Prostate gland (tissue), 2 donors: ENCODE measurements around the gene EXTL2. TPM values are rescaled to one million over a fixed set of nuclear protein-coding genes. Genes with fewer than 3 reads are reported as not detected.

Experiments used
- DNase-seq: peaks from one replicate; pipeline ENCODE4 v3.0.0-alpha.2; 2019; ENCODE audit warnings: low spot score
- H3K27ac ChIP-seq, 2 donors: fragments of 200-600 bp; sonication (generic); 2 replicates each; pipeline ENCODE4 v1.5.1; 2017 to 2019
- H3K27me3 ChIP-seq: fragments of 200-600 bp; sonication (generic); replicated peaks from 2 replicates; pipeline ENCODE4 v1.5.1; 2019; ENCODE audit not compliant: insufficient read depth
- H3K36me3 ChIP-seq, 2 donors: fragments of 200-600 bp; sonication (generic); 1 replicate in 1 of 2; 2 replicates in 1 of 2; pipeline versions ENCODE4 v1.5.1 to v1.8.1; 2017 to 2019
- H3K4me1 ChIP-seq: fragments of 200-600 bp; sonication (generic); replicated peaks from 2 replicates; pipeline ENCODE4 v1.5.1; 2019
- H3K4me3 ChIP-seq, 2 donors: fragments of 200-600 bp; sonication (generic); 2 replicates each; pipeline ENCODE4 v1.5.1; 2017 to 2019
- H3K9me3 ChIP-seq: fragments of 200-600 bp; sonication (generic); 2 replicates; pipeline ENCODE4 v1.5.1; 2017
- POLR2A ChIP-seq: fragments of 450-650 bp; IDR thresholded peaks from one replicate; pipeline ENCODE4 v1.6.1; 2016; ENCODE audit warnings: antibody characterized with exemption, mild to moderate bottlenecking
- POLR2AphosphoS5 ChIP-seq: sonication (generic); formaldehyde crosslinking; IDR thresholded peaks from one replicate; pipeline ENCODE4 v1.6.1; 2017; ENCODE audit warnings: antibody characterized with exemption
- WGBS: methylation state at CpG from one replicate; pipeline ENCODE4 v1.1.5; 2018; 5-methylcytosine and 5-hydroxymethylcytosine counted together
- intact Hi-C: fragments of 100-400 bp; cut with DNase I; formaldehyde crosslinking; loops from one replicate; pipeline ENCODE4 v1.14.2; 2022
- total RNA-seq, 2 donors: library from RNA; depleted of rRNA; stranded (reverse); fragments of >200 nt; gene quantifications; one replicate each; pipeline ENCODE4 v1.1.0, GENCODE V29; 2016
- TF ChIP-seq, protein P1 (sequence below), 4 experiments: fragments of 200-600 bp in 2 of 4; fragments of 450-650 bp in 2 of 4; sonication (generic) in 2 of 4; IDR thresholded peaks; 1 replicate in 3 of 4; 2 replicates in 1 of 4; pipeline ENCODE4 v1.5.1; 2016 to 2019; ENCODE audit warnings: antibody characterized with exemption in 4 of 4, mild to moderate bottlenecking in 2 of 4, moderate library complexity in 2 of 4

The EXTL2 gene
- total RNA-seq, 2 donors from 2014 or later: 11.8 to 17.5 TPM

GRCh38 chr1:100903777-100904176, 9.1 kb upstream of the EXTL2 start:
- intact Hi-C loops: no loop called here
- TF ChIP-seq, protein P1, sequence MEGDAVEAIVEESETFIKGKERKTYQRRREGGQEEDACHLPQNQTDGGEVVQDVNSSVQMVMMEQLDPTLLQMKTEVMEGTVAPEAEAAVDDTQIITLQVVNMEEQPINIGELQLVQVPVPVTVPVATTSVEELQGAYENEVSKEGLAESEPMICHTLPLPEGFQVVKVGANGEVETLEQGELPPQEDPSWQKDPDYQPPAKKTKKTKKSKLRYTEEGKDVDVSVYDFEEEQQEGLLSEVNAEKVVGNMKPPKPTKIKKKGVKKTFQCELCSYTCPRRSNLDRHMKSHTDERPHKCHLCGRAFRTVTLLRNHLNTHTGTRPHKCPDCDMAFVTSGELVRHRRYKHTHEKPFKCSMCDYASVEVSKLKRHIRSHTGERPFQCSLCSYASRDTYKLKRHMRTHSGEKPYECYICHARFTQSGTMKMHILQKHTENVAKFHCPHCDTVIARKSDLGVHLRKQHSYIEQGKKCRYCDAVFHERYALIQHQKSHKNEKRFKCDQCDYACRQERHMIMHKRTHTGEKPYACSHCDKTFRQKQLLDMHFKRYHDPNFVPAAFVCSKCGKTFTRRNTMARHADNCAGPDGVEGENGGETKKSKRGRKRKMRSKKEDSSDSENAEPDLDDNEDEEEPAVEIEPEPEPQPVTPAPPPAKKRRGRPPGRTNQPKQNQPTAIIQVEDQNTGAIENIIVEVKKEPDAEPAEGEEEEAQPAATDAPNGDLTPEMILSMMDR (IDR thresholded peaks at IDR 0.05): no peak
- TF ChIP-seq POLR2A: no peak
- no peak for TF ChIP-seq POLR2AphosphoS5
- H3K36me3 ChIP-seq: no peaks in the 10 kb centered on the region
- H3K27me3 ChIP-seq: no peaks in the 10 kb centered on the region
- H3K4me1 ChIP-seq: no peaks in the 10 kb centered on the region
- H3K9me3 ChIP-seq: no peaks in the 10 kb centered on the region
- no peak for DNase-seq
- no peak overlapping the region for H3K4me3 ChIP-seq
- H3K27ac ChIP-seq: no peak overlapping the region
- WGBS: 100% methylated on average over 1 of the region's 1 CpG

DNA sequence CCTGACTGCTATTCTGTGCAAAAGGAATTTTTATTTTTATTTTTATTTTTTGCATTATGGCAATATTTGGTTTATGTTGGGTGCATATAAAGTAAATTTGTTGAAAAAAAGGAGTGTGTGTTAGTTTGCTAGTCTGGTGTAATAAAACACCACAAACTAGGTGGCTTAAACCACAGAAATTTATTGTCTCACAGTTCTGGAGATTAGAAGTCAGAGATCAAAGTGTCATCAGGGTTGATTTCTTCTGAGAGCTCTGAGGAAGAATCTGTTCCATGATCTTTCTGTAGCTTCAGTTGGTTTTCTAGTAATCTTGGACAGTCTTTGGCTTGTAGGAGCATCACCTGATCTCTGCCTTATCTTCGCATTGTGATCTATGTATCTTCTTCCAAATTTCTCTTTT, 7.7 kb upstream of the EXTL2 start:
- Histone ChIP-seq H3K36me3 (no peaks in the 10 kb centered on the region), H3K27me3 (no peaks in the 10 kb centered on the region), H3K27ac (no peak overlapping the region), H3K9me3 (no peaks in the 10 kb centered on the region), H3K4me1 (no peaks in the 10 kb centered on the region), H3K4me3 (no peak overlapping the region)
- DNase-seq: no peak
- intact Hi-C loops: no loop called here
- 97% methylated on average over 1 of the region's 1 CpG for WGBS
- TF ChIP-seq, protein P1 (IDR thresholded peaks at IDR 0.05): no peak
- no peak for TF ChIP-seq POLR2A
- no peak for TF ChIP-seq POLR2AphosphoS5

DNA sequence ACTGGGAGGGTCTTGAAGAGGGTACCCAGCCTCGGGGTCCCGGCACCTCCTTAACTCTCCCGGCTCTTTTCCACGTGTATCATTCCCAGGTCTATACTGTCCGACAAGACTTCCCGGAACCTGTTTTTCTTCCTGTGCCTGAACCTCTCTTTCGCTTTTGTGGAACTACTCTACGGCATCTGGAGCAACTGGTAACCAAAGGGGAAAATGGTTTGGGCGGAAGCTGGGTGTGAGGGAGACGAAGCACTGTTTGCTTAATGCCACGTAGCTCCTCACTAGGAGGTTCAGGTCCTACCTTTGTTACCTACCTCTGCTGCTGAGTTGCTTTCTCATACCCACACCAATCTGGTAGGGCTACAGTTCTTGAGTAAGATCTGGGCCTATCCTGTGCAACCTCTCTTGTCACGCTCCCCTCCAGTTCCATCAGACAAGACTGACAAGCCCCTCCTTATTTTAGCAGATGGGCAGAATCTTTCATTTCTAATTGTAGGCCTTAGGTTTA, 1.9 kb upstream of the EXTL2 start:
- intact Hi-C loops: loop anchor here (10.0 kb wide), 1 partner anchor 762 kb away; the partner anchor contains the start of genes SASS6 and TRMT13
- H3K9me3 ChIP-seq: no peaks in the 10 kb centered on the region
- no peaks in the 10 kb centered on the region for H3K36me3 ChIP-seq
- peak overlapping the region; percentile 55 to 76 for H3K4me3 ChIP-seq
- TF ChIP-seq, protein P1 (IDR thresholded peaks at IDR 0.05): no peak
- TF ChIP-seq POLR2AphosphoS5 (no peak), POLR2A (peak; percentile 21)
- H3K27ac ChIP-seq: peak overlapping the region; percentile 94
- no peaks in the 10 kb centered on the region for H3K27me3 ChIP-seq
- H3K4me1 ChIP-seq: peaks cover 2% of the 10 kb centered on the region
- under 1% methylated on average over 12 of the region's 12 CpGs for WGBS
- DNase-seq: peak; percentile 7

DNA sequence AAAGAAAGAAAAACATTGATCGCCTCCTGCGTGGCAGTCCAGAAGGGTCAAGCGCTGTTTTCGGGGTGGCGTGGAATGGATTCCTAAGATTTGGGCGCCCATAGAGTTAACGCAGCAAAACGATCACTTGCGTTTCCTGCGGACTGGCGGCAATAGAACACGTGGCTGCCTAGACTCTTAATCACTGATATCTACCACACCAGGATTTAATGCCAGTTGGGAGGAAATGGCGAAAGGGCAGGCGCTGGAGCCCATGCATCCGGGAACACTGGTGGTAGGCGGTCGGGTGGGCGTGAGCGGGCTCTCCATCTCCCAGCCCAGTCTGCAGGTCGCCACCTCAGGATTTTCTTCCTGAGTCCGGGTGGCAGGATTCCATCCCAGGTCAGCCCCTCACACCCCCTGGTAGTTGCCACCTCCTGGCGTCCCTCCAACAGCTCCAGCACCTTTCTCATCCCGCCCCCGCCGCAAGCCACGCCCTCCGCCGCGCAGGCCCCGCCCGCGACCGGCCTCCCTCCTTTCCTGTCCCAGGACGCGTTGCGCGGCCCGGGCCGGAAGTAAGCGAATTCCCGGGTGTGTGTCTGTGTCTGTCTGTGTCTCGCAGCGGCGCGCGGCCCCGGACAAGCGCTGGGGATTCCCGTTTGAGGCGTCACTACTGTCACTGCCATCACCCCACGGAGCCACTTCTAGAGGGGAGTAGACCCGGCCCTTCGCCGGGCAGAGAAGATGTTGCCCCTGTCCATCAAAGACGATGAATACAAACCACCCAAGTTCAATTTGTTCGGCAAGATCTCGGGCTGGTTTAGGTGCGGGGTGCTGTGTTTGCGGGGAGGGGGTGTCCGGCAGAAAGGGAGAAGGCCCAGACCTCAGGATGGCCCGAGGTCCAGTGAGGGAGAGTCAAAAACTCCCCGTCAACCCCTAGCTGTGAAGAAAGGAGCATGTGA, 1.2 kb upstream of the EXTL2 start, which contains the start of gene SLC30A7:
TSS of gene SLC30A7 (plus strand) at position 551 of the 941 bp plus-strand sequence. CDS start at position 724, 173 bp downstream.
- WGBS: 1% methylated on average over 36 of the region's 62 CpGs
- H3K4me1 ChIP-seq: peaks cover 2% of the 10 kb centered on the region
- TF ChIP-seq, protein P1 (IDR thresholded peaks at IDR 0.05): no peak
- TF ChIP-seq POLR2A (peak; percentile 51), POLR2AphosphoS5 (peak; percentile 91)
- H3K4me3 ChIP-seq: peak within 1 kb of the TSS; percentile 55 to 76
- intact Hi-C loops: loop anchor here (10.0 kb wide), 1 partner anchor 761 kb away; the partner anchor contains the start of genes SASS6 and TRMT13
- H3K36me3 ChIP-seq: no peaks in the 10 kb centered on the region
- no peaks in the 10 kb centered on the region for H3K9me3 ChIP-seq
- H3K27me3 ChIP-seq: no peaks in the 10 kb centered on the region
- peak within 1 kb of the TSS; percentile 94 for H3K27ac ChIP-seq
- peak; percentile 94 for DNase-seq
